Measurements from ENCODE around the gene ATRIP. TPM values are rescaled to one million over a fixed set of nuclear protein-coding genes. Genes with fewer than 3 reads are reported as not detected.

The ATRIP gene
- polyA plus RNA-seq, 1 donor from 2014 or later = 11.1 TPM

DNA sequence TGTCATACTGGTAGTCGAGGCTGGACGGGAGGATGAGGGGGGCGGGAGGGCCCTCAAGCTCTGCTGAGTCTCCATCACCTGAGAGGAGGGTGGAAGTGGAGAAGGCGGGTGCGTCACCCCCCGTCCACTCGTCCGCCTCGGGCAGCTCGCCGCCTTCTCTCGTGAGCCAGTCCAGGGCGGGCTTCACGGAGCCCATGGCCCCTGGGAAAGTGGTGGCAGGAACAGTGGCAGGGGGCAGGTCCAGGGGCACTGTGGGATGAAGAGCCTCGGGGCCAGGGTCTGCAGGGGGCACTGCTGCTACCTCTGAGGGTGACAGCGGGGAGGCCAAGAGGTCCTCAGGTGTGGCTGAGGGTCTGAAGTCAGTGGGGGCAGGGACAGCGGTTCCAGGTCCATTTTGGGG, 26.9 kb upstream of the ATRIP start:
- Histone ChIP-seq H3K27ac (ENCODE audit: low read length) (no peak overlapping the region), H4K20me1 (ENCODE audit: insufficient read depth) (peaks cover 3% of the 10 kb centered on the region), H3K4me3 (ENCODE audit: low read length) (no peak overlapping the region), H3K9me3 (ENCODE audit: low read length) (no peaks in the 10 kb centered on the region), H2AFZ (ENCODE audit: low read depth, low read length) (no peak overlapping the region), H3K79me2 (replicated peaks; ENCODE audit: insufficient read depth, low read length) (peaks cover 21% of the 10 kb centered on the region), H3K9me2 (ENCODE audit: insufficient read depth, low read length) (no peaks in the 10 kb centered on the region), H3K27me3 (ENCODE audit: insufficient read depth, low read depth, low read length) (no peaks in the 10 kb centered on the region), H3K9ac (ENCODE audit: low read length) (no peak overlapping the region), H3K4me2 (ENCODE audit: low read length) (no peak overlapping the region), H3K36me3 (ENCODE audit: insufficient read depth, low read length) (no peaks in the 10 kb centered on the region), H3F3A (ENCODE audit: insufficient read depth, low read length, poor library complexity, severe bottlenecking) (no peaks in the 10 kb centered on the region)
- TF ChIP-seq SMC3 (conservative IDR thresholded peaks at IDR 0.05; ENCODE audit: poor library complexity) (no peak), EZH2 (IDR thresholded peaks at IDR 0.05; ENCODE audit: borderline replicate concordance, insufficient read depth, low read length, poor library complexity, severe bottlenecking) (no peak), RAD21 (conservative IDR thresholded peaks at IDR 0.05) (no peak), TAF1 (IDR thresholded peaks at IDR 0.05; ENCODE audit: low read depth) (no peak), EP300 (conservative IDR thresholded peaks at IDR 0.05; ENCODE audit: poor library complexity, severe bottlenecking) (no peak), POLR2AphosphoS5 (IDR thresholded peaks at IDR 0.05) (no peak), MXI1 (conservative IDR thresholded peaks at IDR 0.05; ENCODE audit: poor library complexity, severe bottlenecking) (no peak)
- TF ChIP-seq, protein P1, sequence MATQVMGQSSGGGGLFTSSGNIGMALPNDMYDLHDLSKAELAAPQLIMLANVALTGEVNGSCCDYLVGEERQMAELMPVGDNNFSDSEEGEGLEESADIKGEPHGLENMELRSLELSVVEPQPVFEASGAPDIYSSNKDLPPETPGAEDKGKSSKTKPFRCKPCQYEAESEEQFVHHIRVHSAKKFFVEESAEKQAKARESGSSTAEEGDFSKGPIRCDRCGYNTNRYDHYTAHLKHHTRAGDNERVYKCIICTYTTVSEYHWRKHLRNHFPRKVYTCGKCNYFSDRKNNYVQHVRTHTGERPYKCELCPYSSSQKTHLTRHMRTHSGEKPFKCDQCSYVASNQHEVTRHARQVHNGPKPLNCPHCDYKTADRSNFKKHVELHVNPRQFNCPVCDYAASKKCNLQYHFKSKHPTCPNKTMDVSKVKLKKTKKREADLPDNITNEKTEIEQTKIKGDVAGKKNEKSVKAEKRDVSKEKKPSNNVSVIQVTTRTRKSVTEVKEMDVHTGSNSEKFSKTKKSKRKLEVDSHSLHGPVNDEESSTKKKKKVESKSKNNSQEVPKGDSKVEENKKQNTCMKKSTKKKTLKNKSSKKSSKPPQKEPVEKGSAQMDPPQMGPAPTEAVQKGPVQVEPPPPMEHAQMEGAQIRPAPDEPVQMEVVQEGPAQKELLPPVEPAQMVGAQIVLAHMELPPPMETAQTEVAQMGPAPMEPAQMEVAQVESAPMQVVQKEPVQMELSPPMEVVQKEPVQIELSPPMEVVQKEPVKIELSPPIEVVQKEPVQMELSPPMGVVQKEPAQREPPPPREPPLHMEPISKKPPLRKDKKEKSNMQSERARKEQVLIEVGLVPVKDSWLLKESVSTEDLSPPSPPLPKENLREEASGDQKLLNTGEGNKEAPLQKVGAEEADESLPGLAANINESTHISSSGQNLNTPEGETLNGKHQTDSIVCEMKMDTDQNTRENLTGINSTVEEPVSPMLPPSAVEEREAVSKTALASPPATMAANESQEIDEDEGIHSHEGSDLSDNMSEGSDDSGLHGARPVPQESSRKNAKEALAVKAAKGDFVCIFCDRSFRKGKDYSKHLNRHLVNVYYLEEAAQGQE (IDR thresholded peaks at IDR 0.05; ENCODE audit: borderline replicate concordance) = no peak
- TF ChIP-seq, protein P2, sequence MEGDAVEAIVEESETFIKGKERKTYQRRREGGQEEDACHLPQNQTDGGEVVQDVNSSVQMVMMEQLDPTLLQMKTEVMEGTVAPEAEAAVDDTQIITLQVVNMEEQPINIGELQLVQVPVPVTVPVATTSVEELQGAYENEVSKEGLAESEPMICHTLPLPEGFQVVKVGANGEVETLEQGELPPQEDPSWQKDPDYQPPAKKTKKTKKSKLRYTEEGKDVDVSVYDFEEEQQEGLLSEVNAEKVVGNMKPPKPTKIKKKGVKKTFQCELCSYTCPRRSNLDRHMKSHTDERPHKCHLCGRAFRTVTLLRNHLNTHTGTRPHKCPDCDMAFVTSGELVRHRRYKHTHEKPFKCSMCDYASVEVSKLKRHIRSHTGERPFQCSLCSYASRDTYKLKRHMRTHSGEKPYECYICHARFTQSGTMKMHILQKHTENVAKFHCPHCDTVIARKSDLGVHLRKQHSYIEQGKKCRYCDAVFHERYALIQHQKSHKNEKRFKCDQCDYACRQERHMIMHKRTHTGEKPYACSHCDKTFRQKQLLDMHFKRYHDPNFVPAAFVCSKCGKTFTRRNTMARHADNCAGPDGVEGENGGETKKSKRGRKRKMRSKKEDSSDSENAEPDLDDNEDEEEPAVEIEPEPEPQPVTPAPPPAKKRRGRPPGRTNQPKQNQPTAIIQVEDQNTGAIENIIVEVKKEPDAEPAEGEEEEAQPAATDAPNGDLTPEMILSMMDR (IDR thresholded peaks at IDR 0.05; ENCODE audit: poor library complexity, severe bottlenecking) = no peak

DNA sequence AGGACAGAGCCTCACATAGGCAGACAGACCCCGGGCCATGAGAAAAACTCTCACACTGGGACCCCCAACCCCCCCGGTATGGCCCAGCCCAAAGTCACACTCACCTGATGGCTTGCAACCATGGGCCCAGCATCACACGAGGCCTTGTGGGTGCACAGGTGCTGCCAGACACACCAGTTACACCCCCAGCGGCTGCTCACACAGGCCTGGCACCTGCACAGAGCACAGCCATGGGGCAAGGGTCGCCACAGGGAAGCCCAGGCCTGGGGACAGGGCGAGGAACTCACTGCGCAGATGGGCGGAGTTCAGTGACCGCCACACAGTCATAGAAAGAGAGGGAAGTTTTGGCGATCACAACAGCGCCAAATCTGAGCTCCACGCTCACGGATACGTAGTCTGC, 26.0 kb upstream of the ATRIP start:
- H4K20me1 ChIP-seq (ENCODE audit: insufficient read depth) = peaks cover 3% of the 10 kb centered on the region
- no peaks in the 10 kb centered on the region for H3K9me2 ChIP-seq (ENCODE audit: insufficient read depth, low read length)
- H3K27ac ChIP-seq (ENCODE audit: low read length) = no peak overlapping the region
- no peaks in the 10 kb centered on the region for H3F3A ChIP-seq (ENCODE audit: insufficient read depth, low read length, poor library complexity, severe bottlenecking)
- no peaks in the 10 kb centered on the region for H3K27me3 ChIP-seq (ENCODE audit: insufficient read depth, low read depth, low read length)
- no peak overlapping the region for H3K9ac ChIP-seq (ENCODE audit: low read length)
- H3K36me3 ChIP-seq (ENCODE audit: insufficient read depth, low read length) = no peaks in the 10 kb centered on the region
- TF ChIP-seq, protein P1 (IDR thresholded peaks at IDR 0.05; ENCODE audit: borderline replicate concordance) = no peak
- TF ChIP-seq RAD21 (conservative IDR thresholded peaks at IDR 0.05) (no peak), POLR2AphosphoS5 (IDR thresholded peaks at IDR 0.05) (no peak), TAF1 (IDR thresholded peaks at IDR 0.05; ENCODE audit: low read depth) (no peak), MXI1 (conservative IDR thresholded peaks at IDR 0.05; ENCODE audit: poor library complexity, severe bottlenecking) (no peak), SMC3 (conservative IDR thresholded peaks at IDR 0.05; ENCODE audit: poor library complexity) (no peak)
- no peaks in the 10 kb centered on the region for H3K9me3 ChIP-seq (ENCODE audit: low read length)
- no peak overlapping the region for H3K4me3 ChIP-seq (ENCODE audit: low read length)
- H3K79me2 ChIP-seq (replicated peaks; ENCODE audit: insufficient read depth, low read length) = peaks cover 30% of the 10 kb centered on the region
- no peak overlapping the region for H3K4me2 ChIP-seq (ENCODE audit: low read length)
- H2AFZ ChIP-seq (ENCODE audit: low read depth, low read length) = no peak overlapping the region

Data from neural cell (in vitro differentiated cells).